HEK293T (cell line): ENCODE results near the gene CCDC201.
"Not testable (repeated sequence)": the region's sequence is repeated elsewhere in the genome, so short reads cannot be mapped to it uniquely, and the experiment has no call there.

Source experiments
- CTBP1 ChIP-seq: fragments of 450-650 bp; IDR thresholded peaks from 2 replicates; pipeline ENCODE4 v1.6.1; 2016; ENCODE audit warnings: borderline replicate concordance
- HDGF ChIP-seq: fragments of 450-650 bp; IDR thresholded peaks from 2 replicates; pipeline ENCODE4 v1.6.1; 2017; ENCODE audit warnings: antibody characterized with exemption, borderline replicate concordance
- SP1 ChIP-seq: fragments of 450-650 bp; IDR thresholded peaks from 2 replicates; pipeline ENCODE4 v1.6.1; 2017
- SUZ12 ChIP-seq: fragments of 450-650 bp; IDR thresholded peaks from 2 replicates; pipeline ENCODE4 v1.6.1; 2016; ENCODE audit warnings: mild to moderate bottlenecking
- TARDBP ChIP-seq: fragments of 450-650 bp; IDR thresholded peaks from 2 replicates; pipeline ENCODE4 v1.6.1; 2016

DNA sequence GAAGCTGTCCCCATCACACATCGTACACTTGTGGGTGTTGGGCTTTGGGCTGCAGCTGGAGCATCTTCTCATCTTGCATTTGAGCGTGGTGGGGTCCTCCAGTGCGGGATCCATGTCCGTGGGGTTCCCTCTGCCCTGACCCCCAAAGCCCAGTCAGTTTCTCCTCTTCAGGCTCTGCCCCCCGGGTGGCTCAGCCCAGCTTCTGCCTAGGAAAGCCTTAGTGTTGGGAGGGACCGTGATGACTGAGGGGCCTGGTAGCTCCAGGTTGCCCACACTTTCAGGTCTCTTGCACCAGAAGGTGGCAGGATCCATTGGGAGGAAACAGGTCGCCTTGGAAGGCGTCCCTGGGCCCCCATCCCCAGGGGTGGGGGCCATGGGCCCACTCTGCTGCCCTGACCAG lies 55.9 kb downstream of the CCDC201 start:
- not testable (repeated sequence) for TF ChIP-seq HDGF, SP1, CTBP1, TARDBP, SUZ12
